HCT116 (cell line): ENCODE results near the gene KSR1. TPM values are rescaled to one million over a fixed set of nuclear protein-coding genes. Genes with fewer than 3 reads are reported as not detected.

Experiments used
- ATAC-seq: fragments of 200-7000 bp; cut with Tn5 transposase; 2 replicates; pipeline ENCODE4 v1.9.1; 2020; ENCODE audit warnings: mild to moderate bottlenecking, moderate library complexity
- BruUV-seq: library from RNA; stranded (reverse); fragments of 400-500 nt; replicated peaks from 2 replicates; lab custom pipeline; 2021; lab: Mats Ljungman, UMichigan
- CTCF ChIA-PET: fragments of 300-600 bp; sonication (Branson Sonifier 250); formaldehyde crosslinking; loops from one replicate; lab custom pipeline; 2021; ENCODE audit warnings: antibody characterized with exemption; lab: Charles Lee
- POLR2A ChIA-PET: fragments of 300-600, 350-600 bp; sonication (Branson Sonifier 250); formaldehyde crosslinking; loops from one replicate; lab custom pipeline; 2021; ENCODE audit warnings: antibody characterized with exemption; lab: Charles Lee
- RAD21 ChIA-PET, 2 experiments: fragments of 300-600 bp; sonication (Branson Sonifier 250); formaldehyde crosslinking; loops; one replicate each; lab custom pipeline; 2023; ENCODE audit warnings: low total read pairs in 2 of 2; ENCODE audit not compliant: uncharacterized antibody in 2 of 2, unreplicated experiment in 2 of 2, low non-redundant PET in 1 of 2; lab: Charles Lee
- DNase-seq: peaks from one replicate; pipeline ENCODE4 v3.0.0-alpha.2; 2010; ENCODE audit warnings: low read depth, low spot score
- H2AFZ ChIP-seq: fragments of 200-600 bp; shearing (Covaris generic), sonication (generic); 2 replicates; pipeline ENCODE4 v1.6.1; 2017; ENCODE audit warnings: low read depth, mixed run types, mixed read lengths, antibody characterized with exemption, low read length; ENCODE audit not compliant: poor library complexity, severe bottlenecking
- H3K27ac ChIP-seq: 2 replicates; pipeline ENCODE4 v1.5.1; 2012; ENCODE audit warnings: low read depth, low read length
- H3K27me3 ChIP-seq: fragments of 200-600 bp; sonication (generic); 2 replicates; pipeline ENCODE4 v1.6.1; 2016; ENCODE audit warnings: mixed run types, low read length, mixed read lengths; ENCODE audit not compliant: insufficient read depth
- H3K36me3 ChIP-seq, 2 experiments: fragments of 200-500 bp in 1 of 2; fragments of 200-600 bp in 1 of 2; sonication (Bioruptor generic) in 1 of 2; sonication (generic) in 1 of 2; 2 replicates each; pipeline versions ENCODE4 v1.5.1 to v1.6.1; 2014 to 2016; ENCODE audit warnings: low read length in 2 of 2, inconsistent platforms in 1 of 2, mixed read lengths in 1 of 2, mixed run types in 1 of 2; ENCODE audit not compliant: insufficient read depth in 2 of 2, control insufficient read depth in 1 of 2
- H3K4me1 ChIP-seq, 2 experiments: fragments of 200-600 bp in 1 of 2; sonication (generic) in 1 of 2; 2 replicates each; pipeline versions ENCODE4 v1.5.1 to v1.6.1; 2012 to 2017; ENCODE audit warnings: low read length in 2 of 2, inconsistent platforms in 1 of 2, mild to moderate bottlenecking in 1 of 2, mixed read lengths in 1 of 2, mixed run types in 1 of 2, moderate library complexity in 1 of 2; ENCODE audit not compliant: insufficient read depth in 2 of 2, control insufficient read depth in 1 of 2
- H3K4me2 ChIP-seq: fragments of 200-600 bp; sonication (generic); 2 replicates; pipeline ENCODE4 v1.6.1; 2017; ENCODE audit warnings: mixed run types, low read length, mixed read lengths
- H3K4me3 ChIP-seq, 2 experiments: fragments of 200-600 bp in 1 of 2; sonication (generic) in 1 of 2; replicated peaks in 1 of 2; 2 replicates each; pipeline ENCODE4 v1.5.1; 2011 to 2016; ENCODE audit warnings: low read length in 2 of 2, control low read depth in 1 of 2, low read depth in 1 of 2, mild to moderate bottlenecking in 1 of 2, mixed read lengths in 1 of 2, mixed run types in 1 of 2
- H3K79me2 ChIP-seq: fragments of 200-600 bp; sonication (generic); 2 replicates; pipeline ENCODE4 v1.6.1; 2017; ENCODE audit warnings: mild to moderate bottlenecking, mixed run types, low read length, moderate library complexity, mixed read lengths; ENCODE audit not compliant: insufficient read depth
- H3K9ac ChIP-seq: fragments of 200-600 bp; sonication (generic); 2 replicates; pipeline ENCODE4 v1.6.1; 2016; ENCODE audit warnings: low read length, mixed read lengths
- H3K9me2 ChIP-seq: fragments of 200-600 bp; sonication (generic), shearing (Covaris generic); 2 replicates; pipeline ENCODE4 v1.6.1; 2017; ENCODE audit warnings: mixed run types, mild to moderate bottlenecking, moderate library complexity; ENCODE audit not compliant: insufficient read depth
- H3K9me3 ChIP-seq, 2 experiments: fragments of 200-500 bp in 1 of 2; fragments of 200-600 bp in 1 of 2; sonication (Bioruptor generic) in 1 of 2; sonication (generic) in 1 of 2; 2 replicates each; pipeline ENCODE4 v1.6.1; 2014 to 2017; ENCODE audit warnings: low read length in 2 of 2, mixed read lengths in 2 of 2, inconsistent platforms in 1 of 2, low read depth in 1 of 2, mild to moderate bottlenecking in 1 of 2, mixed run types in 1 of 2, moderate library complexity in 1 of 2; ENCODE audit not compliant: control insufficient read depth in 1 of 2, insufficient read depth in 1 of 2
- H4K20me1 ChIP-seq: fragments of 200-600 bp; sonication (generic), shearing (Covaris generic); 2 replicates; pipeline ENCODE4 v1.6.1; 2017; ENCODE audit warnings: mixed run types, mild to moderate bottlenecking, moderate library complexity; ENCODE audit not compliant: insufficient read depth
- CEBPB ChIP-seq: IDR thresholded peaks from 2 replicates; pipeline ENCODE4 v1.6.1; 2012; ENCODE audit warnings: low read depth
- EGR1 ChIP-seq: IDR thresholded peaks from 2 replicates; pipeline ENCODE4 v1.6.1; 2012; ENCODE audit warnings: low read depth
- EZH2 ChIP-seq: fragments of 200-600 bp; sonication (generic); IDR thresholded peaks from 2 replicates; pipeline ENCODE4 v1.6.1; 2017; ENCODE audit warnings: antibody characterized with exemption, mixed run types
- EZH2phosphoT487 ChIP-seq: fragments of 200-600 bp; IDR thresholded peaks from 2 replicates; pipeline ENCODE4 v1.6.1; 2018; ENCODE audit warnings: antibody characterized with exemption, borderline replicate concordance
- FOSL1 ChIP-seq: IDR thresholded peaks from 2 replicates; pipeline ENCODE4 v1.6.1; 2012; ENCODE audit warnings: low read depth
- POLR2A ChIP-seq: IDR thresholded peaks from 2 replicates; pipeline ENCODE4 v1.7.0; 2011; ENCODE audit warnings: borderline replicate concordance; ENCODE audit not compliant: insufficient read depth, insufficient read length; ENCODE audit errors: extremely low read depth
- POLR2AphosphoS5 ChIP-seq: IDR thresholded peaks from 2 replicates; pipeline ENCODE4 v1.6.1; 2011; ENCODE audit warnings: mild to moderate bottlenecking, low read depth, low read length, moderate library complexity
- RAD21 ChIP-seq: IDR thresholded peaks from 2 replicates; pipeline ENCODE4 v1.6.1; 2012; ENCODE audit warnings: low read depth, mild to moderate bottlenecking
- SIN3A ChIP-seq: IDR thresholded peaks from 2 replicates; pipeline ENCODE4 v1.6.1; 2012; ENCODE audit warnings: low read depth
- SP1 ChIP-seq: IDR thresholded peaks from 2 replicates; pipeline ENCODE4 v1.6.1; 2012; ENCODE audit warnings: low read depth
- SRF ChIP-seq: IDR thresholded peaks from 2 replicates; pipeline ENCODE4 v1.6.1; 2012; ENCODE audit warnings: low read depth
- TCF7L2 ChIP-seq: IDR thresholded peaks from 2 replicates; pipeline ENCODE4 v1.7.0; 2011; ENCODE audit warnings: borderline replicate concordance, inconsistent platforms; ENCODE audit not compliant: insufficient read depth, insufficient read length; ENCODE audit errors: extremely low read depth
- YY1 ChIP-seq: IDR thresholded peaks from 2 replicates; pipeline ENCODE4 v1.6.1; 2011; ENCODE audit warnings: low read length, low read depth, moderate library complexity, mild to moderate bottlenecking; ENCODE audit not compliant: insufficient replicate concordance; ENCODE audit errors: extremely low read depth
- ZNF274 ChIP-seq: fragments of 200-500 bp; sonication (Bioruptor generic); IDR thresholded peaks from 2 replicates; pipeline ENCODE4 v1.6.1; 2014; ENCODE audit warnings: mild to moderate bottlenecking, low read depth, low read length, inconsistent platforms
- intact Hi-C: fragments of 100-400 bp; cut with micrococcal nuclease; formaldehyde crosslinking; loops from 2 replicates; pipeline ENCODE4 v1.10.0; 2022
- total RNA-seq: library from RNA; stranded (reverse); gene quantifications from one replicate; pipeline ENCODE4 v1.2.1, GENCODE V29; 2021; ENCODE audit not compliant: unreplicated experiment
- TF ChIP-seq, protein P1 (sequence below): IDR thresholded peaks from 2 replicates; pipeline ENCODE4 v1.6.1; 2012
- TF ChIP-seq, protein P2 (sequence below): IDR thresholded peaks from 2 replicates; pipeline ENCODE4 v1.6.1; 2012; ENCODE audit warnings: low read depth
- TF ChIP-seq, protein P3 (sequence below): IDR thresholded peaks from 2 replicates; pipeline ENCODE4 v1.6.1; 2012
- TF ChIP-seq, protein P4 (sequence below), 3 experiments: fragments of 200-600 bp in 1 of 3; sonication (generic) in 1 of 3; IDR thresholded peaks in 2 of 3; conservative IDR thresholded peaks in 1 of 3; 2 replicates each; pipeline ENCODE4 v1.5.1; 2012 to 2017; ENCODE audit warnings: low read depth in 2 of 3, low read length in 2 of 3, antibody characterized with exemption in 1 of 3, borderline replicate concordance in 1 of 3, control low read depth in 1 of 3, mild to moderate bottlenecking in 1 of 3, mixed read lengths in 1 of 3, mixed run types in 1 of 3, moderate library complexity in 1 of 3; ENCODE audit not compliant: insufficient read depth in 1 of 3

KSR1 gene
- total RNA-seq, 1 experiment from 2014 or later: 16.5 TPM

DNA sequence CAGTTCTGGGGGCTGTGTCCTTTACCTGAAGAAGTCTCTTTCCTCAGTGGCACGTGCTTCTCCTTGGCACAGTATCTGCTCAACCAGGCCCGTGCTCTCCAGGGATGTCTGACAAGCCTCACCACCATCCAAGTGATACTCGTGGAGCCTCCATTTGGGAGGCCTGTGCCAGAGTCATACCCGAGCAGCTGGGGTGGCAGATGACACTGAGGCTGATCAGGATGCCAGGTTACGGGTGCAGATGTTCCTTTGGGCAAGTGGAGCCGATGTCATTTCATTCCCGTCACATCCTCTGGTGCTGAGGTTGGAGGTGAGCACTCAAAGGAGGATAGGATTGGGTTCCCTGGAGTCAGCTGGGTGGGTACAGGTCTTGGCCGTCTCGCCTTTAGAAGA, 87.2 kb downstream of the KSR1 start:
- no peak overlapping the region for H3K9ac ChIP-seq
- ChIA-PET CTCF (no interaction called here), RAD21 (no interaction called here), POLR2A (no interaction called here)
- H3K4me3 ChIP-seq: no peak overlapping the region
- no peaks in the 10 kb centered on the region for H3K36me3 ChIP-seq
- intact Hi-C loops: no loop called here
- peaks cover 22 to 26% of the 10 kb centered on the region in 2 experiments for H3K4me1 ChIP-seq
- no peaks in the 10 kb centered on the region for H3K27me3 ChIP-seq
- no TSS peak for BruUV-seq
- TF ChIP-seq CEBPB: no peak
- no peak for TF ChIP-seq EGR1
- TF ChIP-seq TCF7L2: no peak
- no peak for TF ChIP-seq SRF
- no peak for TF ChIP-seq SP1
- TF ChIP-seq FOSL1: no peak
- TF ChIP-seq RAD21: no peak
- no peak for TF ChIP-seq POLR2AphosphoS5
- no peak for TF ChIP-seq SIN3A
- no peak for TF ChIP-seq POLR2A
- TF ChIP-seq YY1: no peak
- TF ChIP-seq, protein P1, sequence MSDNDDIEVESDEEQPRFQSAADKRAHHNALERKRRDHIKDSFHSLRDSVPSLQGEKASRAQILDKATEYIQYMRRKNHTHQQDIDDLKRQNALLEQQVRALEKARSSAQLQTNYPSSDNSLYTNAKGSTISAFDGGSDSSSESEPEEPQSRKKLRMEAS: no peak
- TF ChIP-seq, protein P2, sequence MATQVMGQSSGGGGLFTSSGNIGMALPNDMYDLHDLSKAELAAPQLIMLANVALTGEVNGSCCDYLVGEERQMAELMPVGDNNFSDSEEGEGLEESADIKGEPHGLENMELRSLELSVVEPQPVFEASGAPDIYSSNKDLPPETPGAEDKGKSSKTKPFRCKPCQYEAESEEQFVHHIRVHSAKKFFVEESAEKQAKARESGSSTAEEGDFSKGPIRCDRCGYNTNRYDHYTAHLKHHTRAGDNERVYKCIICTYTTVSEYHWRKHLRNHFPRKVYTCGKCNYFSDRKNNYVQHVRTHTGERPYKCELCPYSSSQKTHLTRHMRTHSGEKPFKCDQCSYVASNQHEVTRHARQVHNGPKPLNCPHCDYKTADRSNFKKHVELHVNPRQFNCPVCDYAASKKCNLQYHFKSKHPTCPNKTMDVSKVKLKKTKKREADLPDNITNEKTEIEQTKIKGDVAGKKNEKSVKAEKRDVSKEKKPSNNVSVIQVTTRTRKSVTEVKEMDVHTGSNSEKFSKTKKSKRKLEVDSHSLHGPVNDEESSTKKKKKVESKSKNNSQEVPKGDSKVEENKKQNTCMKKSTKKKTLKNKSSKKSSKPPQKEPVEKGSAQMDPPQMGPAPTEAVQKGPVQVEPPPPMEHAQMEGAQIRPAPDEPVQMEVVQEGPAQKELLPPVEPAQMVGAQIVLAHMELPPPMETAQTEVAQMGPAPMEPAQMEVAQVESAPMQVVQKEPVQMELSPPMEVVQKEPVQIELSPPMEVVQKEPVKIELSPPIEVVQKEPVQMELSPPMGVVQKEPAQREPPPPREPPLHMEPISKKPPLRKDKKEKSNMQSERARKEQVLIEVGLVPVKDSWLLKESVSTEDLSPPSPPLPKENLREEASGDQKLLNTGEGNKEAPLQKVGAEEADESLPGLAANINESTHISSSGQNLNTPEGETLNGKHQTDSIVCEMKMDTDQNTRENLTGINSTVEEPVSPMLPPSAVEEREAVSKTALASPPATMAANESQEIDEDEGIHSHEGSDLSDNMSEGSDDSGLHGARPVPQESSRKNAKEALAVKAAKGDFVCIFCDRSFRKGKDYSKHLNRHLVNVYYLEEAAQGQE: no peak
- TF ChIP-seq, protein P3, sequence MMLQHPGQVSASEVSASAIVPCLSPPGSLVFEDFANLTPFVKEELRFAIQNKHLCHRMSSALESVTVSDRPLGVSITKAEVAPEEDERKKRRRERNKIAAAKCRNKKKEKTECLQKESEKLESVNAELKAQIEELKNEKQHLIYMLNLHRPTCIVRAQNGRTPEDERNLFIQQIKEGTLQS: no peak
- no peak for TF ChIP-seq EZH2
- TF ChIP-seq EZH2phosphoT487: no peak
- TF ChIP-seq, protein P4, sequence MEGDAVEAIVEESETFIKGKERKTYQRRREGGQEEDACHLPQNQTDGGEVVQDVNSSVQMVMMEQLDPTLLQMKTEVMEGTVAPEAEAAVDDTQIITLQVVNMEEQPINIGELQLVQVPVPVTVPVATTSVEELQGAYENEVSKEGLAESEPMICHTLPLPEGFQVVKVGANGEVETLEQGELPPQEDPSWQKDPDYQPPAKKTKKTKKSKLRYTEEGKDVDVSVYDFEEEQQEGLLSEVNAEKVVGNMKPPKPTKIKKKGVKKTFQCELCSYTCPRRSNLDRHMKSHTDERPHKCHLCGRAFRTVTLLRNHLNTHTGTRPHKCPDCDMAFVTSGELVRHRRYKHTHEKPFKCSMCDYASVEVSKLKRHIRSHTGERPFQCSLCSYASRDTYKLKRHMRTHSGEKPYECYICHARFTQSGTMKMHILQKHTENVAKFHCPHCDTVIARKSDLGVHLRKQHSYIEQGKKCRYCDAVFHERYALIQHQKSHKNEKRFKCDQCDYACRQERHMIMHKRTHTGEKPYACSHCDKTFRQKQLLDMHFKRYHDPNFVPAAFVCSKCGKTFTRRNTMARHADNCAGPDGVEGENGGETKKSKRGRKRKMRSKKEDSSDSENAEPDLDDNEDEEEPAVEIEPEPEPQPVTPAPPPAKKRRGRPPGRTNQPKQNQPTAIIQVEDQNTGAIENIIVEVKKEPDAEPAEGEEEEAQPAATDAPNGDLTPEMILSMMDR (IDR thresholded peaks at IDR 0.05 in 2 of 3, conservative IDR thresholded peaks at IDR 0.05 in 1 of 3; ENCODE audit: borderline replicate concordance in 1 of 3, insufficient read depth in 1 of 3, low read depth in 2 of 3, low read length in 2 of 3): no peak
- no peak for TF ChIP-seq ZNF274
- no peaks in the 10 kb centered on the region for H3K9me2 ChIP-seq
- ATAC-seq (no peak), DNase-seq (no peak)
- no peaks in the 10 kb centered on the region for H3K9me3 ChIP-seq
- no peak overlapping the region for H3K27ac ChIP-seq
- H3K4me2 ChIP-seq: no peak overlapping the region
- H3K79me2 ChIP-seq: no peaks in the 10 kb centered on the region
- H4K20me1 ChIP-seq: no peaks in the 10 kb centered on the region
- no peak overlapping the region for H2AFZ ChIP-seq
